ENCODE measurements around the gene SLC43A2. TPM values are rescaled to one million over a fixed set of nuclear protein-coding genes. Genes with fewer than 3 reads are reported as not detected.

The SLC43A2 gene
- total RNA-seq, 6 donors from 2014 or later: 16.9 to 79.0 (median 49.2) TPM

DNA sequence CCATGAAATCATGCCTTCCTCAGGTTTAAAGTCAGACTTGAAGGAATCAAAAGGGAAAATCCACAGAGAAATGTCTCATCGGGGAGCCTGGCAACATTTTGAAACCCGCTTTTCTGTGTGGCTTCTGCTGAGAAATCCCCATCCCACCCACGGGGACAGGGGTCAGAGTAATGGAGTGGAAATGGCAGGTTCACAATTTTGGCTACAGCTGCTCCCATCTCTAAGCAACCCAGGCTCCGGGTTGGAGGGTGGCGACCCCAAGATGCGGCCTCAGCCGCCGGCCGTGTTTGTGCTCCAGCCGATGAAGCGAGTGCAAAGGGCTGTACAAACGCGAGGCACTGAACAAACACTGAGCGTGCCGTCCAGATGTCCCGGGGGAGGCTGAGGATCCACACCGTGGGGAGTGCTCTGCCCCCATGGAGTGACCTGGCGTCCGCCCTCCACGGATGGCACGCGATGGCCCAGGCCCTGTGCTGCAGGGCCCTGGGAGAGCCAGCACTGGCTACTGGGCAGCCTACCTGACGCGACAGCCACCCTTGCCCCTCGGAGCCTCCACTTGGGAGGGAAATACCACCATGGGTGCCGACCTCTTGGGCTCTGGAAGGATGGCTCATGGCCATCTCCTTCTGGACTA, 22.2 kb downstream of the SLC43A2 start:
- peaks cover 5 to 36% (median 18%) of the 10 kb centered on the region in 4 donors for H3K4me1 ChIP-seq
- peak overlapping the region; percentile 52 to 78 (median 65) for H3K27ac ChIP-seq
- no peaks in the 10 kb centered on the region for H3K9me3 ChIP-seq
- no peak overlapping the region for H3K4me3 ChIP-seq
- 78 to 79% methylated on average over 13 to 18 of the region's 26 CpGs for WGBS, 2 donors
- H3K27me3 ChIP-seq: no peaks in the 10 kb centered on the region
- ATAC-seq (ENCODE audit: low FRiP score in 2 of 2) (no peak), DNase-seq (no peak)
- peaks cover 0 to 21% (median 3%) of the 10 kb centered on the region in 4 donors for H3K36me3 ChIP-seq
- no peak for TF ChIP-seq POLR2A (IDR thresholded peaks at IDR 0.05)
- no peak for TF ChIP-seq EP300 (IDR thresholded peaks at IDR 0.05)
- TF ChIP-seq POLR2AphosphoS5 (IDR thresholded peaks at IDR 0.05): no peak
- TF ChIP-seq CTCF (IDR thresholded peaks at IDR 0.05): no peak

GRCh38 chr17:1605681-1606351, 22.8 kb downstream of the SLC43A2 start:
- no peak overlapping the region for H3K4me3 ChIP-seq
- no peak for DNase-seq
- H3K9me3 ChIP-seq: no peaks in the 10 kb centered on the region
- TF ChIP-seq POLR2A (IDR thresholded peaks at IDR 0.05): no peak
- no peak for TF ChIP-seq EP300 (IDR thresholded peaks at IDR 0.05)
- TF ChIP-seq CTCF (IDR thresholded peaks at IDR 0.05): no peak
- no peak for TF ChIP-seq POLR2AphosphoS5 (IDR thresholded peaks at IDR 0.05)
- peak overlapping the region in 3 of 4 donors; percentile 23 to 78 (median 53) for H3K27ac ChIP-seq
- ATAC-seq (ENCODE audit: low FRiP score in 2 of 2): peak in 1 of 2 donors; percentile 19
- WGBS, 2 donors: 75 to 85% methylated on average over 5 to 11 of the region's 19 CpGs
- peaks cover 0 to 17% (median 3%) of the 10 kb centered on the region in 4 donors for H3K36me3 ChIP-seq
- H3K27me3 ChIP-seq: no peaks in the 10 kb centered on the region
- peaks cover 5 to 36% (median 18%) of the 10 kb centered on the region in 4 donors for H3K4me1 ChIP-seq

DNA sequence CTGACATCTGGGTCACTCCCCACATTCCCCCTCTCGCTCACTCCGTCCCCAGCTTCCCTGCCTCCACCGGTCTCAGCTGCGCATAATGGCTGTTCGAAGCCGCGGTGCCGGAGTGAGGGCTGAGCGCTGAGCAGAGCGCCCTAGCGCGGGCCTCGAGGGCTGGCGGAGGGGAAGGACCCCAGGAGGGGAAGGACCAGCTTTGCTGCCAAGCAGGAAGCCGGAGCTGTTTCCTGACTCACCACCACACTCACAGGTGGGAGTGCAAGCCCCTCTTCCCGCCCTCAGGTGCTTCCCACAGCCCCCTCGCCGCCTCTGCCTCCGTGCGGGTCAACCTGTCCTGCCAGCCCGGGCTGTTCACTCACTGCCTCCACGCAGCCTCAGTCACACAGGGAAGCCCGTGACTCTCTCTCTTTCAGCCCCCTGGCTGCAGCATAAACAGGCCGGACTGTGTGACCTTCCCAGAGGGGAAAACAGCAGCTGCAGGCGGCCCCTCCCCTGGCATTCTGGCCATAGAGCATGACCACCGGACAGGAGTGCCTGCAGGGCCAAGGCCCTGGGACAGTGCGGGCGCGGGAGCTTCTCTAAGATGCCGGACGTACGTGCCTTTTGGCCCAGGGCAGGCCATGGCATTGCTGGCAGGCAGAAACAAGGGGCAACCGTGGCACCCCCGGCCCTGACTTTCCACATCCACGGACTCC, 23.7 kb downstream of the SLC43A2 start:
- H3K9me3 ChIP-seq: no peaks in the 10 kb centered on the region
- H3K27me3 ChIP-seq: no peaks in the 10 kb centered on the region
- 68 to 70% methylated on average over 26 to 35 of the region's 35 CpGs for WGBS, 2 donors
- TF ChIP-seq EP300 (IDR thresholded peaks at IDR 0.05) (no peak), POLR2A (IDR thresholded peaks at IDR 0.05) (no peak), POLR2AphosphoS5 (IDR thresholded peaks at IDR 0.05) (no peak), CTCF (IDR thresholded peaks at IDR 0.05) (no peak)
- ATAC-seq (ENCODE audit: low FRiP score in 2 of 2): no peak
- no peak for DNase-seq
- H3K27ac ChIP-seq: peak overlapping the region in 3 of 4 donors; percentile 23 to 78 (median 53)
- H3K36me3 ChIP-seq: peaks cover 0 to 11% (median 1%) of the 10 kb centered on the region in 4 donors
- no peak overlapping the region for H3K4me3 ChIP-seq
- peaks cover 5 to 36% (median 18%) of the 10 kb centered on the region in 4 donors for H3K4me1 ChIP-seq

GRCh38 chr17:1601571-1601970, 27.1 kb downstream of the SLC43A2 start:
- Histone ChIP-seq H3K36me3 (peaks cover 0 to 8% (median 0%) of the 10 kb centered on the region in 4 donors), H3K27ac (no peak overlapping the region), H3K9me3 (no peaks in the 10 kb centered on the region), H3K4me3 (no peak overlapping the region), H3K4me1 (peaks cover 0 to 27% (median 13%) of the 10 kb centered on the region in 4 donors), H3K27me3 (no peaks in the 10 kb centered on the region)
- TF ChIP-seq EP300 (IDR thresholded peaks at IDR 0.05): no peak
- no peak for TF ChIP-seq POLR2AphosphoS5 (IDR thresholded peaks at IDR 0.05)
- TF ChIP-seq CTCF (IDR thresholded peaks at IDR 0.05): no peak
- no peak for TF ChIP-seq POLR2A (IDR thresholded peaks at IDR 0.05)
- 94 to 96% methylated on average over 3 to 14 of the region's 14 CpGs for WGBS, 2 donors
- no peak for DNase-seq
- no peak for ATAC-seq (ENCODE audit: low FRiP score in 2 of 2)

Data from upper lobe of left lung (tissue), 6 donors.